Activated T-helper 17 cell treated with anti-CD3 and anti-CD28 coated beads, Interleukin-2, amount 50 U/mL, for 72 hours (primary cell): ENCODE results near the gene TPST1. TPM values are rescaled to one million over a fixed set of nuclear protein-coding genes. Genes with fewer than 3 reads are reported as not detected.
"Not testable (repeated sequence)": the region's sequence is repeated elsewhere in the genome, so short reads cannot be mapped to it uniquely, and the experiment has no call there.

Experiments used
- ATAC-seq: fragments of 150-1000 bp; cut with Tn5 transposase; replicated peaks from 2 replicates; pipeline ENCODE4 v1.10.0; 2021; ENCODE audit warnings: mild to moderate bottlenecking, moderate library complexity
- H3K27ac Mint-ChIP-seq: one replicate; pipeline ENCODE4 v1.8.0; 2022; ENCODE audit warnings: mixed read lengths
- H3K27me3 Mint-ChIP-seq: one replicate; pipeline ENCODE4 v1.8.0; 2022; ENCODE audit warnings: mixed read lengths
- H3K36me3 Mint-ChIP-seq: one replicate; pipeline ENCODE4 v1.8.0; 2022; ENCODE audit warnings: low read depth, mild to moderate bottlenecking, mixed read lengths
- H3K4me1 Mint-ChIP-seq: one replicate; pipeline ENCODE4 v1.8.0; 2022; ENCODE audit warnings: mixed read lengths
- H3K4me3 Mint-ChIP-seq: one replicate; pipeline ENCODE4 v1.8.0; 2022; ENCODE audit warnings: mild to moderate bottlenecking, mixed read lengths
- H3K9me3 Mint-ChIP-seq: one replicate; pipeline ENCODE4 v1.8.0; 2022; ENCODE audit warnings: mixed read lengths
- total RNA-seq, 2 donors: library from RNA; stranded (reverse); gene quantifications; one replicate each; pipeline ENCODE4 v1.2.3, GENCODE V29; 2022

The TPST1 gene
- total RNA-seq, 2 donors from 2014 or later, result 0.84 to 0.93 TPM

DNA sequence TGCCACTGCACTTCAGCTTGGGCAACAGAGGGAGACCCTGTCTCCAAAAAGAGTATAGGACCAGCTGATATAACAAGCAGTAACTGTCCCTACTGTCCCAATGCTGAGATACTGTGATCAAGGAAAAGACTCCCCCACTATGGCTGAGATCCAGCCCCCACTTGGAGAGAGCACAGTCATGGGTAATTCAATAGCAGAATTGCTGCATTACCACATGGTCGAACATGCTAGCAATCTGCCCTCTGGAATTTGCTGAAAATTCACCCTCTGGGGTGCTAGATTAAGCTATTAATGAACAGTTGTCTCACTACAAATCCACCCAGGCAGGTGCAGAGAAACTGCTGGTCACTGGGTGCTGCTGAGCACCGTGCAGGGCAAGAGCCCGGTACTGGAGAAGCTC, 196.8 kb downstream of the TPST1 start:
- not testable (repeated sequence) for H3K27ac Mint-ChIP-seq, H3K4me1 Mint-ChIP-seq, ATAC-seq, H3K27me3 Mint-ChIP-seq, H3K4me3 Mint-ChIP-seq, H3K9me3 Mint-ChIP-seq
- peaks cover 11% of the 10 kb centered on the region for H3K36me3 Mint-ChIP-seq

DNA sequence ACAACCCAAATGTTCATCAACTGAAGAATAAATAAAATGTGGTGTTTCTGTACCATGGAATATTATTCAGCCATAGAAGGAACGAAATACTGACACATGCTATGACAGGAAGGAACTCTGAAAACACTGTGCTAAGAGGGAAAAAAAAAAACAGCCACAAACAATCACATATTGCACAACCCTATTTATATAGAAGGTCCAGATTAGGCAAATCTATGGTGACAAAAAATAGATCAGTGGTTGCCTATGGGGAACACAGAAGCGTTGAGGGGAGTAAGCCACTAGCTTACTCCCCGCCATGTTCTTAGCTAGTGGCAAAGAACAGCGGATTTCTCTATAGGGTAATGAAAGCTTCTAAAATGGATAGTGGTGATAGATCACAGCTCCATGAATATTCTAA, 198.4 kb downstream of the TPST1 start:
- ATAC-seq, result no peak
- Mint-ChIP-seq H3K4me1 (no peaks in the 10 kb centered on the region), H3K36me3 (peaks cover 11% of the 10 kb centered on the region), H3K27ac (no peak overlapping the region), H3K4me3 (no peak overlapping the region), H3K9me3 (peaks cover 5% of the 10 kb centered on the region), H3K27me3 (no peaks in the 10 kb centered on the region)

DNA sequence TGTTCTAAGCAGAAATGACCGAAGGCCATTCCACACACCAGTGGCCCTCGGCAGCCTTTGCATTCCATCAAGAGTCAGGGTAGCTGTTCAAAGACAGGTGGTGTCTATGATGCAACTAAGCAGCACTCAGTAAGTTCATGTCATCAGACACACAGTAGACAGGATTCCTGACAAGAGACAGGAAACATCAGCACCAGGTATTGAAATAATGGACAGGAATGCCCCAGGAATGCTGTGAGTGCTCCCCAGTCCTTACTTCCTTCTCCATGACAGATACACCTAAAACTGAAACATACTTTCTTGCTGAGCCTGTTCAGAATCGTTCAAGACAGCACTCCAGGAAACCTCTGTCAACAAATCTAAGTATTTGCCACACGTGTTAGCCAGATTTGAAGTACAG, 204.4 kb downstream of the TPST1 start:
- Mint-ChIP-seq H3K27me3 (no peaks in the 10 kb centered on the region), H3K9me3 (no peaks in the 10 kb centered on the region), H3K4me3 (no peak overlapping the region), H3K4me1 (no peaks in the 10 kb centered on the region), H3K27ac (no peak overlapping the region), H3K36me3 (no peaks in the 10 kb centered on the region)
- ATAC-seq, result no peak

Other genes starting within 250 kb of the TPST1 start
- gene GUSB, start 223.1 kb upstream of the TPST1 start, total RNA-seq, result 10 to 100 TPM; 53.4 to 66.7 TPM
- 10 to 100 TPM; 33.8 to 34.7 TPM for gene ASL, start 129.5 kb upstream of the TPST1 start, total RNA-seq
- gene CRCP, start 90.5 kb upstream of the TPST1 start, total RNA-seq, result 10 to 100 TPM; 19.6 to 25.7 TPM